ENCODE results near the gene RALGDS.

DNA sequence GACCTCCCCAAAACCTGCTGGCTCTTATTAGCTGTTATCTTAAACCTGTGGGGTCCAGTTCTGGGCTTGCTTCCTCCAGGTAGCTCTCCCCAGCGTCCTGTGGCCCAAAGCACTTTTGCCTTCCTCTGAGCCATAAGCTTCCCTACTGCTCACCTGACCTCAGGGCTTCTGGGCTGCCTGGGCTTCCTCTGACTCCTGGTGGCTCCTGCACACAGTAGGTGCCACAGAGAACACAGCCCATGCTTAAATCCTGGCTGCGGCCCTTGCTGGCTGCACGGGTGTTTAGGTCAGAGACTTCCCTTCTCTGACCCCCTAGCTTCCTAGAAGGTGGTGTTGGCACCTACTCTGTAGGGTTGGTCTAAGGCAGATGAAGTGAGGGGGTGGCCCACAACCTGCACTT lies 2.5 kb downstream of the RALGDS start:
- TF ChIP-seq, protein P1, sequence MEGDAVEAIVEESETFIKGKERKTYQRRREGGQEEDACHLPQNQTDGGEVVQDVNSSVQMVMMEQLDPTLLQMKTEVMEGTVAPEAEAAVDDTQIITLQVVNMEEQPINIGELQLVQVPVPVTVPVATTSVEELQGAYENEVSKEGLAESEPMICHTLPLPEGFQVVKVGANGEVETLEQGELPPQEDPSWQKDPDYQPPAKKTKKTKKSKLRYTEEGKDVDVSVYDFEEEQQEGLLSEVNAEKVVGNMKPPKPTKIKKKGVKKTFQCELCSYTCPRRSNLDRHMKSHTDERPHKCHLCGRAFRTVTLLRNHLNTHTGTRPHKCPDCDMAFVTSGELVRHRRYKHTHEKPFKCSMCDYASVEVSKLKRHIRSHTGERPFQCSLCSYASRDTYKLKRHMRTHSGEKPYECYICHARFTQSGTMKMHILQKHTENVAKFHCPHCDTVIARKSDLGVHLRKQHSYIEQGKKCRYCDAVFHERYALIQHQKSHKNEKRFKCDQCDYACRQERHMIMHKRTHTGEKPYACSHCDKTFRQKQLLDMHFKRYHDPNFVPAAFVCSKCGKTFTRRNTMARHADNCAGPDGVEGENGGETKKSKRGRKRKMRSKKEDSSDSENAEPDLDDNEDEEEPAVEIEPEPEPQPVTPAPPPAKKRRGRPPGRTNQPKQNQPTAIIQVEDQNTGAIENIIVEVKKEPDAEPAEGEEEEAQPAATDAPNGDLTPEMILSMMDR (IDR thresholded peaks at IDR 0.05) = no peak
- TF ChIP-seq POLR2A (IDR thresholded peaks at IDR 0.05) = no peak
